Muscle layer of colon (tissue), 2 donors: ENCODE data around the gene KIF16B.
"Not testable (repeated sequence)": the region's sequence is repeated elsewhere in the genome, so short reads cannot be mapped to it uniquely, and the experiment has no call there.

Experiments used
- H3K27ac ChIP-seq: one replicate; pipeline ENCODE4 v1.7.0; 2013; ENCODE audit warnings: low read depth, mild to moderate bottlenecking, low read length, moderate library complexity
- H3K27me3 ChIP-seq, 2 donors: one replicate each; pipeline ENCODE4 v1.7.0; 2013; ENCODE audit warnings: low read length in 2 of 2, mild to moderate bottlenecking in 2 of 2; ENCODE audit not compliant: insufficient read depth in 2 of 2, control insufficient read depth in 1 of 2
- H3K36me3 ChIP-seq: one replicate; pipeline ENCODE4 v1.7.0; 2013; ENCODE audit warnings: mild to moderate bottlenecking, low read length; ENCODE audit not compliant: insufficient read depth
- H3K4me1 ChIP-seq: one replicate; pipeline ENCODE4 v1.7.0; 2013; ENCODE audit warnings: mild to moderate bottlenecking, low read length; ENCODE audit not compliant: insufficient read depth
- H3K4me3 ChIP-seq, 2 donors: one replicate each; pipeline ENCODE4 v1.7.0; 2013; ENCODE audit warnings: low read length in 2 of 2, low read depth in 1 of 2, mild to moderate bottlenecking in 1 of 2, moderate library complexity in 1 of 2
- H3K9ac ChIP-seq: one replicate; pipeline ENCODE4 v1.7.0; 2013; ENCODE audit warnings: low read length
- H3K9me3 ChIP-seq: one replicate; pipeline ENCODE4 v1.7.0; 2013; ENCODE audit warnings: mild to moderate bottlenecking, low read length
- donor health status: abdominal sarcoma.
- donor health status: Adenocarcinoma of cecum.

KIF16B gene

GRCh38 chr20:16445482-16445881, 127.8 kb downstream of the KIF16B start:
- Histone ChIP-seq H3K27me3 (no peaks in the 10 kb centered on the region), H3K36me3 (no peaks in the 10 kb centered on the region), H3K9me3 (no peaks in the 10 kb centered on the region), H3K9ac (no peak overlapping the region), H3K4me3 (no peak overlapping the region), H3K4me1 (peaks cover 7% of the 10 kb centered on the region), H3K27ac (no peak overlapping the region)

- H3K27ac ChIP-seq = no peak overlapping the region
- H3K4me1 ChIP-seq = peaks cover 7% of the 10 kb centered on the region
- no peaks in the 10 kb centered on the region for H3K9me3 ChIP-seq
- H3K9ac ChIP-seq = no peak overlapping the region
- H3K4me3 ChIP-seq = no peak overlapping the region
- H3K27me3 ChIP-seq = no peaks in the 10 kb centered on the region
- H3K36me3 ChIP-seq = no peaks in the 10 kb centered on the region
Measured at GRCh38 chr20:16444057-16444777, 129.0 kb downstream of the KIF16B start.

- H3K4me1 ChIP-seq = peaks cover 7% of the 10 kb centered on the region
- no peak overlapping the region for H3K27ac ChIP-seq
- H3K9me3 ChIP-seq = no peaks in the 10 kb centered on the region
- no peaks in the 10 kb centered on the region for H3K36me3 ChIP-seq
- no peak overlapping the region for H3K4me3 ChIP-seq
- no peak overlapping the region for H3K9ac ChIP-seq
- no peaks in the 10 kb centered on the region for H3K27me3 ChIP-seq
Measured at GRCh38 chr20:16441546-16442164, 131.6 kb downstream of the KIF16B start.

- peaks cover 7% of the 10 kb centered on the region for H3K4me1 ChIP-seq
- H3K27me3 ChIP-seq = no peaks in the 10 kb centered on the region
- no peaks in the 10 kb centered on the region for H3K36me3 ChIP-seq
- no peaks in the 10 kb centered on the region for H3K9me3 ChIP-seq
- H3K27ac ChIP-seq = no peak overlapping the region
- no peak overlapping the region for H3K9ac ChIP-seq
- H3K4me3 ChIP-seq = no peak overlapping the region
Measured at GRCh38 chr20:16440686-16441085, 132.6 kb downstream of the KIF16B start.

- not testable (repeated sequence) for H3K4me1 ChIP-seq, H3K4me3 ChIP-seq, H3K9me3 ChIP-seq, H3K27me3 ChIP-seq, H3K27ac ChIP-seq, H3K9ac ChIP-seq, H3K36me3 ChIP-seq
Measured at GRCh38 chr20:16439540-16439939, 133.7 kb downstream of the KIF16B start.

GRCh38 chr20:16438100-16438499, 135.1 kb downstream of the KIF16B start:
- Histone ChIP-seq H3K4me1 (no peaks in the 10 kb centered on the region), H3K36me3 (no peaks in the 10 kb centered on the region), H3K4me3 (no peak overlapping the region), H3K27me3 (no peaks in the 10 kb centered on the region), H3K9ac (no peak overlapping the region), H3K27ac (no peak overlapping the region), H3K9me3 (no peaks in the 10 kb centered on the region)

GRCh38 chr20:16437387-16437996, 135.8 kb downstream of the KIF16B start:
- Histone ChIP-seq H3K9me3 (no peaks in the 10 kb centered on the region), H3K9ac (no peak overlapping the region), H3K27ac (no peak overlapping the region), H3K4me3 (no peak overlapping the region), H3K4me1 (no peaks in the 10 kb centered on the region), H3K27me3 (no peaks in the 10 kb centered on the region), H3K36me3 (no peaks in the 10 kb centered on the region)

GRCh38 chr20:16434062-16434664, 139.1 kb downstream of the KIF16B start:
- Histone ChIP-seq H3K27ac (no peak overlapping the region), H3K9ac (no peak overlapping the region)

GRCh38 chr20:16433293-16433580, 140.0 kb downstream of the KIF16B start:
- Histone ChIP-seq H3K36me3 (no peaks in the 10 kb centered on the region), H3K4me3 (no peak overlapping the region), H3K9me3 (no peaks in the 10 kb centered on the region), H3K9ac (no peak overlapping the region), H3K4me1 (no peaks in the 10 kb centered on the region), H3K27ac (no peak overlapping the region), H3K27me3 (no peaks in the 10 kb centered on the region)

More at GRCh38 chr20:16434062-16434664, 139.1 kb downstream of the KIF16B start:
- Histone ChIP-seq H3K36me3 (no peaks in the 10 kb centered on the region), H3K27me3 (no peaks in the 10 kb centered on the region), H3K4me3 (no peak overlapping the region), H3K9me3 (no peaks in the 10 kb centered on the region), H3K4me1 (no peaks in the 10 kb centered on the region)

GRCh38 chr20:16432466-16433292, 140.6 kb downstream of the KIF16B start:
- no peak overlapping the region for H3K27ac ChIP-seq
- H3K4me3 ChIP-seq = no peak overlapping the region
- H3K9me3 ChIP-seq = no peaks in the 10 kb centered on the region

GRCh38 chr20:16428112-16428511, 145.1 kb downstream of the KIF16B start:
- no peaks in the 10 kb centered on the region for H3K9me3 ChIP-seq
- no peak overlapping the region for H3K9ac ChIP-seq
- no peaks in the 10 kb centered on the region for H3K4me1 ChIP-seq
- H3K27ac ChIP-seq = no peak overlapping the region
- H3K36me3 ChIP-seq = peaks cover 10% of the 10 kb centered on the region
- H3K4me3 ChIP-seq = no peak overlapping the region
- no peaks in the 10 kb centered on the region for H3K27me3 ChIP-seq

More at GRCh38 chr20:16432466-16433292, 140.6 kb downstream of the KIF16B start:
- no peaks in the 10 kb centered on the region for H3K27me3 ChIP-seq
- H3K9ac ChIP-seq = no peak overlapping the region
- H3K4me1 ChIP-seq = no peaks in the 10 kb centered on the region
- peaks cover 2% of the 10 kb centered on the region for H3K36me3 ChIP-seq
